HG02759 (cell line): ENCODE measurements around the gene KCNC1.

ENCODE experiments used
- ATAC-seq: cut with Tn5 transposase; IDR thresholded peaks from one replicate; pipeline ENCODE4 v1.9.1; 2021; ENCODE audit warnings: mild to moderate bottlenecking, moderate library complexity; ENCODE audit not compliant: unreplicated experiment

KCNC1 gene

GRCh38 chr11:17788084-17788483 lies 53.5 kb downstream of the KCNC1 start:
- ATAC-seq = no peak

GRCh38 chr11:17790453-17790852 lies 55.9 kb downstream of the KCNC1 start:
- ATAC-seq = no peak

GRCh38 chr11:17791144-17791543 lies 56.6 kb downstream of the KCNC1 start:
- no peak for ATAC-seq

- ATAC-seq = no peak
Observed at GRCh38 chr11:17792161-17792560, 57.6 kb downstream of the KCNC1 start.

GRCh38 chr11:17793642-17794170 lies 59.1 kb downstream of the KCNC1 start:
- no peak for ATAC-seq

- ATAC-seq = no peak
Observed at GRCh38 chr11:17794981-17795380, 60.4 kb downstream of the KCNC1 start.

- ATAC-seq = no peak
Observed at GRCh38 chr11:17796154-17796553, 61.6 kb downstream of the KCNC1 start.

- ATAC-seq = no peak
Observed at GRCh38 chr11:17798253-17798652, 63.7 kb downstream of the KCNC1 start.

- no peak for ATAC-seq
Observed at GRCh38 chr11:17798716-17799115, 64.1 kb downstream of the KCNC1 start.

- ATAC-seq = no peak
Observed at GRCh38 chr11:17799147-17799546, 64.6 kb downstream of the KCNC1 start.

GRCh38 chr11:17801166-17801565 lies 66.6 kb downstream of the KCNC1 start:
- no peak for ATAC-seq

- ATAC-seq = no peak
Observed at GRCh38 chr11:17802491-17802890, 67.9 kb downstream of the KCNC1 start.

GRCh38 chr11:17803754-17804334 lies 69.3 kb downstream of the KCNC1 start:
- ATAC-seq = no peak

- no peak for ATAC-seq
Observed at GRCh38 chr11:17805043-17805442, 70.5 kb downstream of the KCNC1 start.

GRCh38 chr11:17805873-17806272 lies 71.3 kb downstream of the KCNC1 start:
- ATAC-seq = no peak

GRCh38 chr11:17807034-17807433 lies 72.5 kb downstream of the KCNC1 start:
- ATAC-seq = no peak

GRCh38 chr11:17810041-17810440 lies 75.5 kb downstream of the KCNC1 start:
- no peak for ATAC-seq

GRCh38 chr11:17810746-17811145 lies 76.2 kb downstream of the KCNC1 start:
- no peak for ATAC-seq

GRCh38 chr11:17811352-17811751 lies 76.8 kb downstream of the KCNC1 start:
- no peak for ATAC-seq

- ATAC-seq = no peak
Observed at GRCh38 chr11:17812091-17812864, 77.7 kb downstream of the KCNC1 start.

GRCh38 chr11:17812865-17813187 lies 78.2 kb downstream of the KCNC1 start:
- no peak for ATAC-seq

GRCh38 chr11:17813391-17814059 lies 78.9 kb downstream of the KCNC1 start:
- ATAC-seq = no peak
